ENCODE measurements around the gene ANKHD1.

DNA sequence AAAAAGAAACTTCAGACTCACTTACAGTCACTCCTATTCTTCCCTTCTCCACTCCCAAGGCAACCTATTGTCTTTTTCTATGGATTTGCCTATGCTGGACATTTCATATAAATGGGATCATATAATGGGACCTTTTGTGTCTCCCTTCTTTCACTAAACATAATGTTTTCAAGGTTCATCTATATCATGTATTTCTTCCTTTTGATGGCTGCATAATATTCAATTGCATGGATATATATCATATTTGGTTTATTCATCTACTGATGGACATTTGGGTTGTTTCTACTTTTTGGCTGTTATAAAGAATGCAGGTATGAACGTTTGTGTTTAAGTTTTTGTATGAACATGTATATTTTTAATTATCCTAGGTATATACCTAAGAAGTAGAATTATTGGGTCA is 30.6 kb downstream of the ANKHD1 start:
- TF ChIP-seq, protein P1, sequence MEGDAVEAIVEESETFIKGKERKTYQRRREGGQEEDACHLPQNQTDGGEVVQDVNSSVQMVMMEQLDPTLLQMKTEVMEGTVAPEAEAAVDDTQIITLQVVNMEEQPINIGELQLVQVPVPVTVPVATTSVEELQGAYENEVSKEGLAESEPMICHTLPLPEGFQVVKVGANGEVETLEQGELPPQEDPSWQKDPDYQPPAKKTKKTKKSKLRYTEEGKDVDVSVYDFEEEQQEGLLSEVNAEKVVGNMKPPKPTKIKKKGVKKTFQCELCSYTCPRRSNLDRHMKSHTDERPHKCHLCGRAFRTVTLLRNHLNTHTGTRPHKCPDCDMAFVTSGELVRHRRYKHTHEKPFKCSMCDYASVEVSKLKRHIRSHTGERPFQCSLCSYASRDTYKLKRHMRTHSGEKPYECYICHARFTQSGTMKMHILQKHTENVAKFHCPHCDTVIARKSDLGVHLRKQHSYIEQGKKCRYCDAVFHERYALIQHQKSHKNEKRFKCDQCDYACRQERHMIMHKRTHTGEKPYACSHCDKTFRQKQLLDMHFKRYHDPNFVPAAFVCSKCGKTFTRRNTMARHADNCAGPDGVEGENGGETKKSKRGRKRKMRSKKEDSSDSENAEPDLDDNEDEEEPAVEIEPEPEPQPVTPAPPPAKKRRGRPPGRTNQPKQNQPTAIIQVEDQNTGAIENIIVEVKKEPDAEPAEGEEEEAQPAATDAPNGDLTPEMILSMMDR (IDR thresholded peaks at IDR 0.05; ENCODE audit: insufficient read depth, low read length), result no peak
- TF ChIP-seq POLR2AphosphoS5 (IDR thresholded peaks at IDR 0.05; ENCODE audit: low read depth), result no peak
